Inferior parietal cortex (tissue), 1 donor: Measurements from ENCODE around the gene PROM2.

Source experiments
- DNase-seq: peaks from one replicate; pipeline ENCODE4 v3.0.0-alpha.2; 2016; ENCODE audit errors: extremely low spot score

Gene PROM2

DNA sequence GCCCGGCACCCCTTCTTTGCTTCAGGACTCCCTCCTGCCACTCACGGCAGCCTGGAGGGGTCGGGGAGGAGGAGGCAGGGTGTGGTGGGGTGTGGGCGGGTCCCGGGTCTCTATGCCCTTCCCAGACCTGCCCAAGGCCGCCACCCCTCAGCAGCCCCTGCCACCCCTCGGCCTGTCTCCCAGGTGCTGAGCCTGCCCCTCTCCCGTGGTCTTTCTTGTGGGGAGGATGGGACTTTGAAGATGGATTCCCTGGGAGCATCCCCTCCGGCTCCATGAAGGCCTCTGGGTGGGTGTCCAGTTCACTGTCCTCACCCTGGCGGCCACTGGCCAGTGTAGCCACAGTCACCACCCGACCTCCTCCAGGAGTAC is 46.1 kb downstream of the PROM2 start:
- DNase-seq = no peak

DNA sequence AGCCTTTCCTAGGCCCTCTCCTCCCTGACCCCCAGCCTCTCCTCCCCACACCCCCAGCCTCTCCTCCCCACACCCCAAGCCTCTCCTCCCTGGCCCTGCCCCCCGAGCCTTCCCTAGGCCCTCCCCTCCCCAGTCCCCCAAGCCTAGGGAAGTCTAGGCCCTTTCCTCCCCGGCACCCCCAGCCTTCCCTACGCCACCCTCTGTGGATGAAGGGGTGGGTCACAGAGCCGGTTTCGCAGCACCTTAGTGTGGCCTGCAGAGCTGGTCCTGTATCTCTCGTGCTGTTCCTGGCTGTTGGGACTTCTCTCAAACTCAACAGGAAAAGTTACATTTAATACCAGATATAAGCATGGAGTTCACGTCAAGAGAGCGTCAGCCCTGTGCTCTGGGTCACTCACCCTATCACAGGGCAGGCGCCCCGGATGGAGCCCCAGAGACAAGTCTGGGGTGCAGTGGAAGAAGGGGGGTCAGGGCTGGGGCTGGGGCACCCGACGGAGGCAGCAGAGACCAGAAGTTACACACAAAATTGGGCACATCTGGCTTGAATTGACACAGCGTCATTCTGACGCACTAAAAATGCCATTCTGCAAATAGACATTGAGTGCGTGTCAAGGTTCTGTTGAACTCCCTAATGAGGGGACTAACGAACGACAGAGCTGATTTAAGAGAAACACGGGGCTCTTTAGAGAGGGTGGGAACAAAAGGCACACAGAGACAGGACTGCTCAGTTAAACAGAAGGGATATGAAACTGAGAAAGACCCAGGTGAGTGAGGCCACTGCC is 46.9 kb downstream of the PROM2 start:
- no peak for DNase-seq

DNA sequence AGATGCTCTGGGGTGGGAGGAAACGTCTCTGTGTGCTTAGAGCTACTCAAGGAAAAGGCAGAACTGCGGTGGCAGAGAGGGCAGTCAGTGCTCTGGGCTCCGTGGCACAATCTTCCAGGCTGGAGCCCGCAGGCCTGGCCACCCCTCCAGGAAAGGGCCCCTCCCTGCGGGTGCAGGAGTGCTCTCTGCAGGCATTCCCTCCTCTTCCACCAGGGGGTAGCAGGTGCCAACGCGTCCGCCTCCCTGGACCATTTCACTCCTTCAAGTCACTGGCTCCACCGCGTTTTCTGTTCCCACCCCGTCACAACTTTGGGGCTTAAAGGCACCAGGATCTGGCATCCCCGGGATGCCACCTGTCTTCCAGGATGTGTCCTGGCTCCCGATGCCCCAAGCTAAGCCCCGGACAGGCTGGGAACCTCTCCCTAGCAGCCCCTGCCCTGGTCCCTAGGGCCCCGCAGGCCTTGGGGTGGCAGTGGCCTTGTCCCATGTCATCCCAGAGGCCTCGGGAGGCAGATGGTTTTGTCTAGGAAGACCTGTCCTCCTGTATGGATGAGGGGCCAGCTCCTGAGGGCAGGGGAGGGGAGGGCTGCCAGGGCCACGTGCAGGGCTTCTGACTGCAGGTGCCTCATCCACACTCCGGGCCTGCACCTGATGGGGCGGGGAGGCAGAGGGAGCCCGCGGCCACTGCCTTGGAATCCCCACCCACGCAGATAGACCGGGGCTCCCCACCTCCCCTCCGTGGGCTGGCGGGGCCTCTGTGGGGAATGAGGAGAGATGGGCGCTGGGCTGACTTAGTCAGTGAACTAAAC is 49.3 kb downstream of the PROM2 start:
- no peak for DNase-seq

DNA sequence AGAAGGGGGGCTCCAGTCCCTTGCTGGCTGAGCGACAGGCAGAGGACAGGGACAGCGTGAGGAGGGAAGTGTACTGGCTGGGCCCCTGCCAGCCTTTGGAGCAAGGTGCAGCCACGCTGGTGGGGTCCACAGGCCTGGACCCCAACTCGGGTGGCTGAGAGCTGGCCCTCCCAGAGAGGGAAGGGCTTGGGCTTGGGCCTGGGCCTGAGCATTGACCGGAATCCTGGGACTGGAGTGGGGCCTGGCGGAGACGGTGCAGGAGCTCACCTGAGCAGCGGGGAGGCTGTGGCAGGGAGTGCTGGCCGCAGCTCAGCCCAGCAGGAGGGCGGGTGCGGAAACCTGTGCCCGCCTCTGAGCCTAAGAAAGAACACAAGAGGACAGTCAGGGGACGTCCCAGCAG is 50.8 kb downstream of the PROM2 start:
- no peak for DNase-seq

DNA sequence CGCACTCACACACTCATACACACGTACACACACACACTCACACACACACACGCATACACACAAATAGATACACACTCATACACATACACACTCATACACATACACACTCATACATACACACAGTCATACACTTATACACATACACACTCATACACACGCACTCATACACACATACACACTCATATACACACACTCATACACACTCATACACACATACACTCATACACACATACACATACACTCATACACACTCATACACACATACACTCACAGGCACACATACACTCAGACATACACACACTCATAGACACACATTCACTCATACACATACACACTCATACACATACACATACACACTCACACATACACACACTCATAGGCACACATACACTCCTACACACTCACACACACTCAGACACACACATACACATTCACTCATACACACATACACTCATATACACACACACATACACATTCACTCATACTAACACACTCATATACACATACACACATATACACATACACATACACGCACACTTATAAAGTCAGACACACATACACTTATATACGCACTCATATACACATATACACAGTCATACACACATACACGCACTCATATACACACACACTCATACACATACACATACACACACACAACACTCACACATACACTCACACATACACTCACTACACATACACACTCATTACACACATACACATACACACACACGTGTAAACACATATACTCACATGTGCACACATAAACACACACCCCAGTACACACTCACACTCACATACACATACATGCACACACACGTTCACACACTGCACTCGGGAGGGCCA is 51.6 kb downstream of the PROM2 start:
- no peak for DNase-seq

DNA sequence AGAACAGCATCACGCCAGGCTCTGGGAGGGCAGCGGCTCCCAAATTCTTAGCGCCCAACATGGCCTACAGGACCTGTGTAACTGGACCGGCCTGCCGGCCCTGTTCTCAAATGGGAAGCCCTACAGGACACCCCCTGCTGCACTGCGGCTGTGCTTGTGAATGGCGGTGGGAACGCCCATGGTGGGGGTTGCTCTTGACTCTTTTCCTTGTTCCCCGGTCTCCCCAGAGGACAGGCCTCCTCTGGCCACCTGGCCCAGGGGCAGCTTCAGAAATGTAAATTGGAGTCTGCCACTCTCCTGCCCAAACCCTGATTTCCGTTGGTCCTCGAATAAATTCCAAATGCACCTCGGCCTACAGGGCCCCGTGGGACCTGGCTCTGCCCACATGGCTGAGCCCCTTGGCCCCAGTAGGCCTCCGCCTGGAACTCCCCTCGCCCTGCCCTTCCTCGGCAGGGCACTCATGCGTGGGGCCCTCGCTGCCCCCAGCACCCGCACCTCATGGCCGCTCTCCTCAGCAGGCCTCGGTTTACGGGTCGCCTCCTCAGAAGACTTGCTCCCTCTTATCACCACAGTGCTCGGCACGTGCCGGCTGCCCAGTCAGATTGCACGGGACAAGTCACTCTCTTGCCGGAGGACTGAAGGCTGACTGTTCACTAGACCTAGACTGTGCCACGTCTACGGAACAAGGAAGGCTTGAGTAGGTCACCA is 52.3 kb downstream of the PROM2 start:
- no peak for DNase-seq

DNA sequence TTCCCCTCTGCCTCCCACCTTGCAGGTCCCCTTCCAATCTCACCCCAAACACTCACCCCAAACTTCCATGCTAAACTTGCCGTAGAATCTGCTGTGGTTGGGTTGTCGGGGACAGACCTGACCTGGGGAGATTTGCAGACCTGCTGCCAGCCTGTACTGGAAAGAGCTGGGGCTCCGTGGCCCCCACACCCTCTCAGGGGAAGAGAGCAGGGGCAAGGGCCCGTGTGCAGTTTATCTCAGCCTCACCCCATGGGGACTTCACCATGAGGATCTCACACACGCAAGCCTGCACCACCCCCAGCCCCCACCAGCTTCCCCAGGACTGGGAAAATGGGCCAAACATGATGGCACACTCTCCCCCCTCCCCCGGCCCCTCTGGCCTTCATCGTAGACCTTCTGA is 53.6 kb downstream of the PROM2 start:
- DNase-seq = no peak

DNA sequence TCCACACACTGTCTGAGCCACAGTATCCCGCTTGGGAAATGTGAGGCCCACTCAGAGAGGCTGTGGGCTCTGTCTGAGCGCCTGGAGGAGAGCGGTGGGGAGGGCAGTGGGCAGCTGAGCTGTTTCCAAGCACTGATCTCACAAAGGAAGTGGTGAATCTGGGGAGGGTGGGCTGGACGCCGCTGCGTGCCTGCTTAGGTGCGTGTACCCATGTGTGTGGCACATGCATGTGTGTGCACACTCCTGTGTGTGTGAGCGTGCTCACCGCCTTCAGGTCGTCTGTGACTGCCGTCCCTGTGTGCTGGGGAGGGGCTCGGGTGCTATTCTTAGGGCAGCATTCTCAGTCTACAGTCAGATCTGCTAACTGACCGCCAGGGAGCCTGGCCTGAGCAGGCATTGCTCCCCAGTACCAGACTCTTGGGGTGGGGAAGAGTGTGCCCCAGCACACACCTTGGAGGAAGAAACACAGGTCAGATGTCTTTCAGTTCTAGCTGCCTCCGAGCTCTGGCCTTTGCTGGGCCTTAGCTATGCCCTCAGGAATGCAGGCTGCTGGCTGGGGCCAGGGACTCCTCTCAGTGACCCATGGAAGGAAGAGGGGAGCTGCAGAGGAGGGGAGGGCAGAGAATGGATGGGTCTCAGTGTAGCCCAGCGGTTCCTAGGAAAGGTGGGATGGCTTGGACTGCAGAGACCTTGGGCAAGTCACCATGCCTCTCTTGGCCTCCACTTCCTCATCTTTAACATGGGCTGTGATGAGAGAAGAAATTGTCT is 54.3 kb downstream of the PROM2 start:
- no peak for DNase-seq

DNA sequence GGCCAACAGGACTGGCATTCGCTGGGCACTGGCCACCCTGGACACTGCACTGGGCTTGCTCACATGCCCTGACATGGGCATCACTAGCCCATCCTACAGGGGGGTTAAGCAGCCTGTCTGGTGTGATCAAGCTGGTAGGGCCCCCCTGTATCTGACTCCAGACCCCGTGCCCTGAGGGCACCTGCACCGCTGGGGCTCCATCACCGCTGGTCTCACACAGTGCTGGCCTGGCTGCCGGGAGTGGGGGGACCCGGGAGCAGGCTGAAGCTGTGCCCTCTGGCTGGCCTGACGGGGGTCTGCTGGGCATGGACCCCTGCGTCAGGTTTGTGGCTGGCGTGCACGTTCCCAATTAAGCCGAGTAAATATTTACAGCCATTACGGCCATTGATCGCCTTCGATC is 55.2 kb downstream of the PROM2 start:
- no peak for DNase-seq

DNA sequence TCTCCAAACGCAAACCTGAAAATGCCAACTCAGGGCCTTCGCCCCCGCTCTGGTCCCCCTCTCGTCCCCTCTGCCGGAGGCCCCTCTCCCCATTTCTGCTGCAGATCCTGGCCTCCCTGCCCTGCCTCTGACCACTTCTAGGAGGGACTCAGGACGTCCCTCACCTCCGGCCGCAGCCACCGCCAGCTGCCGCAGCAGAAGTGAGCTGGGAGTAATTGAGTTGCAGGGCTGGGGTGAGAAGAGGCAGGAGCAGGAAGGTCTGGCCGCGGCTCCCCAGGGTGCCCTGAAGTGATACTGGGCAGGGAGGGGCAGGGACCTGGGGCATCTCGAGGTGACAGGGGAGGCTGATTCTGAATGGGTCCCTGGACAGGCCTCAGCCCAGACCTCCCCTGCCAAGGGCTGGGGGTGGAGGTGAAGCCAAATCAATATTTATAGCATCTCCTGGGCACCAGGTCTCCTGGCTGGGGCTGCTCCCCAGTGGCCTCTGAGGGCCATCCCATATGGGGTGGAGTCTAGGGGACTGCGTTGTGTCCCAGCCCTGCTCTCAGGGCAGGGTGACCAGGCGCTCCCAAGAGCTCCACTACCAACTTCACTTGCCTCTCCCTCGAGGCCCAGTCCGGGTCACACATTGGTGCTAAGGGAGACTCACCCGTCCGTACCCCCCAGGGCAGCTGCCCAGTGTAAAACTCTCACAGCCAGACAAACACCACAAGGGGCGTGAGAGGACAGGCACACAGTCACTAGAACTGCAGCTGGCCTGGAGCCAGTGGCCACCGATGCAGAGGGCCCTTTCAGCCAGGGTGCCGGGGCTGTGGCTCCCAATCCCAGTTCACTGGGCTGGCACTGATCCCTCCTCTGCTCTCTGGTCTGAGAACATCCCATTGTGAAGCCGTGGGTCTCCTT is 55.9 kb downstream of the PROM2 start:
- DNase-seq = peak; percentile 14

DNA sequence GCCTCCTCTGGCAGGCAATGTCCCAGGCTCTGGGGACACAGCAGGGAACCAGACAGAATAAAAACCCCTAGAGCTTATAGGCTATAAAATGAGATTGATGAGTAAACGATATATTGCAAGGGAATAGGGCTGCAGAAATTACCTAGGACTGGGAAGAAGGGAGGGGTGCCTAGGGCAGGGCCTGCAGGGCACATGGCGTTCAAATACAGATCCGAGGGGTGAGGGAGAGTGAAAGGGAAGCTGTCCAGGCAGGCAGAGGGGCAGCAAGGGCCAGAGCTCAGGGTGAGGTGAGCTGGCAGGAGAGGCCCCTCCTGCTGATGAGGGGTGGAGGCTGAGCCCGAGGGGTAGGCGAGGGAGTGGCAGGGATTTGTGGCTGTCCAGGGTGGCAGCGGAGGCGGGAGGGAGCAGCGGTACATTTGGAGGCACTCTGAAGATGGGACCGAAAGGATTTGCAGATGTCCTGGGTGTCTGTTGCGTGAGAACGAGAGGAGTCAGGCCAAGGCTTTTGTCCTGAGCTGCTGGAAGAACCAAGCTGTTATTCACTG is 56.6 kb downstream of the PROM2 start:
- no peak for DNase-seq

DNA sequence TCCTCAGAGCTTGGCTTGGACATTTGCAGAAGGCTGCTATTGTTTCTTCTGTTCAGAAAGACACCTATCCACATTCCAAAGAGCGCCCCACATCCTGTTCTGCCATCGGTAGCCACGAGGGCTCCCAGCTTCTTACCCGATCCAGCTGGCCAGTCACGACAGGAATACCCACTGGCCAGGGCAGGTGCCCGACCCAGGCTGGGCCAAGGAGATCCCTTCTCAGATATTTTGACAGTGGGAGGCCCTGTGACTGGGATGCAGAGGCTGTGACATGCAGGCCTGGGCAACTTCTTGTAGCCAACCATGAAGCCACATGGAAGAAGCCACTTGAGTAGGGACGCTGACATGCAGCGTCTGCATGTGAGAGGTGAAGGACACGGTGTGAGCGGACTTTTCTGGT is 57.4 kb downstream of the PROM2 start:
- no peak for DNase-seq

DNA sequence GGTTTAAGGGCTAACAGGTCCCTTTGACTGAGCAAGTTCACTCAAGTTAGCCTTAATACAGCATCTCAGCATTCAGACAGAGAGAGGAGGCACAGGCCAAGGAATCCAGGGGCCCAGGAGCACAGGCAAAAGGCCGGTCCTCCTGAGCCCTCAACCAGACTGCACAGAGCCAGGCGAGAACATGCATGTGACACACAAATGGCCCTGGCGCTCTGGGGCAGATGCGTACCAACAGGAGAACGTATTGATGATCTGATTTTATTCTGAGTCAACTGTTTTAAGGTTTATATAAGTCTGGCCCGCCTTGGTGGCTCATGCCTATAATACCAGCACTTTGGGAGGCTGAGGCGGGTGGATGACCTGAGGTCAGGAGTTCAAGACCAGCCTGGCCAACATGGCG is 57.8 kb downstream of the PROM2 start:
- no peak for DNase-seq

DNA sequence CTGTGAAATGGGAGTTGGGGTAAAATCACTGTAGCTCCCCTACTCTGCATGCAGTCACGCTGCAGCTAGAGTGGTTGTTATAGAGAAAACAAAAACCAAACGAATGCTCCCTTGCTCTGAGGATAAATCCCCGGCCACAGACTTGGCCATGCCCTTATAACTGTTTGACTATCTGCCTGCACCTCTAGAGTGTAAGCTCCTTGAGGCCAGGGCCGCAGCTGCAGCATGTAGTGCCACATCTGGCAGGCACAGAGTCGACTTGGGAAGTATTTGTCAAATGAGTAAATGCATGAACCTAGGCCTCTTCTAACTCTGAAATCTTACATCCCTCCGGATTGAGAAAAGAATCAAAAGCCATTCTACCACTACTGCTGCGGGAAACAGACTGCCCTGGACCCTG is 58.8 kb downstream of the PROM2 start:
- DNase-seq = no peak

DNA sequence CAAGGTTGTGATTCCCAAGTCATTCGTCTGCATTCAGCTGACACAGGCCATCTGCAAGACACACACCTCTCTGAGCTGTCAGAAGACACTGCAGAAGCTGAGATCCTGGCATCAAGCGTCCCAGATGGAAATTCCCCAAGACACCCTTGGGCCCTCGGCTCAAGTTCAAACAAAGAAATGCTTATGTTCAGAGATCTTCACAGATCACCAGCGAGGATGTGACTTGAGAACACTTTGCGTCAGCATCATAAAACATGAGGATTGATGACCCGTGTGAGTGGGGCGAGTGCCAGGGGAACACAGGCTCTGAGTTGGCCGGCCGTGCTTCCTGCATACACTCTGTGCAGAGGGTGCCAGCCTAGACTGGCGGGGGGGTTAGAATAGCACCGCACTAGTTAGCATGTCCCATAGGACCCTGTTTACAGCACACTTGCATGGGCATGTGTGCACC is 59.7 kb downstream of the PROM2 start:
- DNase-seq = no peak

DNA sequence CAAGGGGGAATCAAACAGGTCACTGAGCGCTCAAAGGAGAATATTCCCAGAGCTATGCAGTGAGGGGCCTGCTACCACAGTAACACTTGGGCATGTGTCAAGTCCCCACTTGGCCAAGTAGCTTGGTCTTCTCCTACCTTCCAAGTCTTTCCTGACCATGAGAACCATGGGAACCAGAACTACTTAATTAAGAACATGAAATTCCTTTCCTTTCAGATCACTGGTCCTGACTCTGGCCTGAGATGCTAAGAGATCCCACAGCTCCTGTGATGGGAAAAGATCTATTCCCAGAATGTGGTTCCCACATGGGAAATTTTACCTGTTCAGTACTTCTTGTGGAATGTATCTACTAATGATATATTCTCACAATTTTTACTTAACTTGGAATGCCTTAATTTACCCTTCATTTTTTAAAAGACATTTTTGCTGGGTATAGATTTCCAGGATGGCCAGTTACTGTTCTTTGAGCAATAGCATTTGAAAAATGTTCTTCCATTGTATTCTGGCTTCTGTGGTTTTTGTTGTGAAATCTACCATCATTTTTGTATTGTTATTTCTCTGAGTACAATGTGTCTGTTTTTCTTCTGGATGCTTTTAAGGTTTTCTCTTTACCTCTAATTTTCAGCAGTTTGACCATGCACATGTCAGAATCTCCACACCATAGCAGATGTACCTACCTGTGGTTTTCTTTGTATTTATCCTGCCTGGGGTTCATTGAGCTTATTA is 60.8 kb downstream of the PROM2 start:
- no peak for DNase-seq

DNA sequence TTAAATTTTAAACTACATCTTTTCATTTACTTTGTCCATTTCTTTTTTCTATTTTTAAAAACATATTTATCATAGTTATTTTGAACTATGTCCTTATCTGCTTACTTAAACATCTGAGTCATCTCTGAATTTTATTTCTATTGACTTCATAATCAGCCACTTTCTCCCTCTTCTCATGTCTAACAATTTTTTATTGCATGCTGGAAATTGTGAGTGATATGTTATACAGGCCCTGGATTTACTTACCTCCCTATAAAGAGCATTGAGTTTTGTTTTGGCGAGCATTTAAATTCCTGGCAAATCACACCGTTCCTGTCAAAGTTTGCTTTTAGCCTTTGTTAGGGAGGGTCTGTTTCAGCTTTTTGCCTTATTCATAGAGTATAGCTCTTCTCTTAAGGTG is 62.2 kb downstream of the PROM2 start:
- DNase-seq = no peak

DNA sequence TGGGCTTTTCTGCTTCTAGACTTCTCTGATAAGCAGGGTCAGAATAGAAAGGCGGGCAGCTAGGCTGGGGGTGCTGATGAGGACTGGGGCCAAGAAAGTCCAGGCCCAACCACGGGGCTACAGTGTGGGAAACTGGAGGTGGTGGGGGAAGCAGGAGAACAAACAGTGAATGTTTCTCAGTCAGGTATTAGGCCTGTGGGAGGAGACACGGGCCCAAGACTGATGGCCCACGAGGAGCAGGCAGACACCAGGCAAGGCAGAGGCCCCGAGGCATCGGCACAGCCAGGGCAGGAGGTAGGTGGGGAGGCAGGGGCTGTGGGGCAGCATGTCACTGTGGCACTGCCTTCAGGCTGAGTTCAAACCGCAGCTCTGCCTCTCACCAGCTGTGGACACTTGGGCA is 63.6 kb downstream of the PROM2 start:
- DNase-seq = no peak
